NCI-H226 (cell line): ENCODE data around the gene SOS1.
"Not testable (repeated sequence)": the region's sequence is repeated elsewhere in the genome, so short reads cannot be mapped to it uniquely, and the experiment has no call there.

ENCODE experiments used
- DNase-seq: peaks from one replicate; pipeline ENCODE4 v3.0.0-alpha.2; 2015

SOS1 gene

GRCh38 chr2:39138187-39138836, 17.5 kb upstream of the SOS1 start:
- DNase-seq = not testable (repeated sequence)

DNA sequence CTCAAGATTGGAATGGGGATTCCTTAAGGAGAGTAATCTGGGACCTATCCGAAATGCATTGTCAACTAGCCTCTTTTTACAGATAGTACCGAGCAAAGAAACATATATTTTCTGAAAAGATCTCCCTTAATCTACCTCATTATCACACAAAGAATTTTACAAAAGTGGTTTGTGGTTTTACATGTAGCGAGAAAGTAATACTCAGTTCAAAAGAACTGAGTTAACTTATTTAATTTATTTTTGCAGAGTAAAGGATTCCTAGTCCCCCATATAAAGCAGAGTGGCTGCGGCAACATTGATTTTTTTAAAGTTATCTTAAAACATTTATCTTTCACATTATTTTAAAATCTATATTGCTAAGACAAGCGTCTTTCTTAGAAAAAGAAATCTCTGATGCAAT, 15.9 kb upstream of the SOS1 start:
- DNase-seq = no peak

DNA sequence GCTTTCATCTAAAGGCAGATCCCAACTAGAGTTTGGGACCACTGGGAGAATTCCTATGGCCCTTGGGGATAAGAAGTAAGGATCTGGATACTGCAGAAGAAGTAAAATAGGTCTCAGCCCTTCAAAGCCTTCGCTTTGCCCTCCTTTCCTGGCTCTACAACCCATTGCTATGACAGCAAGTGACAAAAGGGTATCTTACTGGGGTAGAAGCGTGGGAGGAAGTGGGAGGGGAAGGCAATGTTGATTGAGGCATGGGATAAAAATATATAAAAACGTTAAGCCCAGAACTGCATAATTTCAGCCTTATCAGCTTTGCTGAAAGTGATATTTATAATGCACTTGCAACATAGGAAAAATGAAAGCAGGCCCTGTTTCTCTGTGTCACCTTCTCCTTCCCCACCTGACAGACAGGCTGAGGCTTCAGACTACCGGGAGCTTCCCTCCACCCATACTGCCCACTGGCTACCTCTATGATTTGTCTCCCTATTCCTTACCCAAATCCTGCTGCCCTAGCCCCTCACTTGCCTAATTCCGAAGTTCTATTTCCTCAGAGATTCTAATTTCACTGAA, 14.9 kb upstream of the SOS1 start:
- DNase-seq = no peak

DNA sequence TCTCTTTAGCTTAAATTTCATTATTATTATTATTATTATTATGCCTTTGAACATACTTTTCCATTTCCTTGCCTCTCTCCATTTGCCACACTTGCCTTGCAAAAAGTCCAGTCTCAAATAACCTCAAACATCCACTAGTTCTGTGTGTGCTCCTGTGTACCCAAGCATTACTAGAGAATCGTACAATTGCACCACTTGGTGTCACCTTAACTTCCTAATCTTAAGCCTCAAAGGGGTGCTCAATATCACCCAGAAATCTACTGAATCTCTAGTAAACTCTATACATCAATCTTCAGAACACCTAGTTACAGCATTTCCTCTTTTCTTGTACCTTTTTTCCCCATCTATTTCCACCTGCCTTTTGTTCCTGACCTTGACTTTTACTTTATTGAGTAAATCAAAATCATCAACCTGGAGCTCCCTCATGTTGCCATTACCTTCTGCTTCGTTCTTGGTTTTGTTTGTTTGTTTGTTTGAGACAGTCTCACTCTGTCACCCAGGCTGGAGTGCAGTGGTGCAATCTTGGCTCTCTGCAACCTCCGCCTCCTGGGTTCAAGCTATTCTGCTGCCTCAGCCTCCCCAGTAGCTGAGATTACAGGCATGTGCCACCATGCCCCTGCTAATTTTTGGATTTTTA, 12.5 kb upstream of the SOS1 start:
- no peak for DNase-seq

DNA sequence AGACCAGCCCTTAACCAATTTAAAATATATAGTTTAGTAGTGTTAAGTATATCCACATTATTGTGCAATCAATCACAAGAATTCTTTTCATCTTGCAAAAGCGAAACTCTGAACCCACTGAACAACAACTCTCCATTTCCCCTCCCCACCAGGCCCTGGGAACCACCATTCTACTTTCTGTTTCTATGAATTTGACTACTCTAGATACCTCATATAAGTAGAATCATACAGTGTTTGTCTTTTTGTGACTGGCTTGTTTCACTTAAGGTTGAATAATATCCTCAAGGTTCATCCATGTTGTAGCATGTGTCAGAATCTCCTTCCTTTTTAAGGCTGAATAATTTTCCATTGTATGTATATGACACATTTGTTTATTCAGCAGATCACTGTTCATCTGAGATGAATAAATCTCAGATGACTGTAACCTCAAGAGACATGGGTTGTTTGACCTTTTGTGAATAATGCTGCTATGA, 8.1 kb upstream of the SOS1 start:
- DNase-seq = no peak

DNA sequence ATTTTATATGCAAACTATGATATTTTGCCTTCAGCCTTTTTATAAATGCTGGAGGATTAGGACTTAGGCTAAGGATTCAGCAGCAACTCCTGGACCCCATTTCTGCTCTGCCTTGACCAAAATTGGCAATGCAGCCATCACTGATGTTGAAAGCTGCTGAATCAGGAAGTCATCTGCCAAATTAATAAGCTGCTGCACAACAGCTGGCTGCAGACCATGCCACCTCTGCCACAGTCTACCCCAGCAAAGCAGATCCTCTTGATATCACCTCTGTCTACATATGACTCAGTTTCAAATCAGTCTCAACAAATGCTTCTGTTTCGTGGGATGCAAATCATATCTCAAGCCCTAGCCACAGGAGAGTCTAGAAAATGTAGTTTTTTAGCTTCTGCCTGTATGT, 7.1 kb upstream of the SOS1 start:
- DNase-seq = no peak

DNA sequence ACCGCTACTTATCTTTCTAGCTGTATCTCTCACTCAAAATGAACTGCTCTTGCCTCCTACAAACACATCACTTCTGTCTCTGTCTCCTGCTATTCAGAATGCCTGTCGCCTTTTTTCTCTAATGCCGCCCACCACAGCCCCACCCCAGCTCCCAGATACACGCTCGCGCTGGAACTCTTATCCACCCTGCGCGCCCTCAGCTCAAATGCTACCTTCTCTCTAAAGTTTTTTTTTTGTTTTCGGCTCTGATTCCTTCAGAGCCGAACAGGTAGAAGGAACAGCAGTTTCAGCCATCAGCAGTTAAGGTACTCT, 3.9 kb upstream of the SOS1 start:
- no peak for DNase-seq

- DNase-seq = peak; percentile 98
These were observed 3.3 kb upstream of the SOS1 start for GRCh38 chr2:39124000-39124745.

- no peak for DNase-seq
These were observed 2.7 kb upstream of the SOS1 start for GRCh38 chr2:39123436-39123999.

DNA sequence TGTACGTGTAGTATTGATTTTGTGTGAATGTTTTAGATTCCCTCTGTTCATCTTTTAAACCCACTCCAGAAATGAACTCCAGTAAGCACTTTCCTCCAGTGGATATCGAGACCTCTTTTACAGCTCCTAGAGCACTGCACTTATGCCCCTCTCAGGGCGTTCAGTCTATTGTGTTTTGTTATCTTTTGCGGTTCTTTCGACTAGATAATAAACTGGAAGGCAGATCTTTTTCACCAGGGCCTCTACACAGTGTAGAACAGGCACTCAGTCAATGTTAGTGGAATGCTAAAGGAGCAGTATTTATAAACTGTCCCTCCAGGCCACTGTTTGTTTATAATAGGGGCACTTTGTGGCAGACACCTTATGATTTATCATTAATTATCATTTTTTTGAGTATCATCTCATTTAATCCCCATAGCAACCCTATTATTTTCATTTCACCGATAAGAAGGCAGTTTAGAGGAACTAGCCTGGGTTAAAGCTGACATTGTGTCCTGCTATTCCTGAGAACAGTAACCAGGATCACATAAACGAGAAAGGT, 742 bp upstream of the SOS1 start:
- peak; percentile 37 for DNase-seq

DNA sequence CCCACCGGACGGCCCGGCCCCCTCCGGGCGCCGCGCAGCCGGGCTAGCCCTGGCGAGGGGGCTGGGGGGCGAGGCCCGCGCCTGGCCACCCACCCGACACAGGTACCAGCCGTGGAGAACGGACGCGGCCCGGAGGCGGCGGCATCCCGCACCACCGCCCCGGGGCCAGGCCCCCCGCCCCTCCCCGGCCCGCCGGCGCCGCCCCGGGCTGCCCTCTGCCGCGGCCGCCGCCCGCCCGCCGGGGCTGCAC, 405 bp downstream of the SOS1 start:
- DNase-seq = no peak

GRCh38 chr2:39119732-39120520, 925 bp downstream of the SOS1 start:
- peak; percentile 55 for DNase-seq

- no peak for DNase-seq
These were observed 1.9 kb downstream of the SOS1 start for GRCh38 chr2:39118786-39119499.

DNA sequence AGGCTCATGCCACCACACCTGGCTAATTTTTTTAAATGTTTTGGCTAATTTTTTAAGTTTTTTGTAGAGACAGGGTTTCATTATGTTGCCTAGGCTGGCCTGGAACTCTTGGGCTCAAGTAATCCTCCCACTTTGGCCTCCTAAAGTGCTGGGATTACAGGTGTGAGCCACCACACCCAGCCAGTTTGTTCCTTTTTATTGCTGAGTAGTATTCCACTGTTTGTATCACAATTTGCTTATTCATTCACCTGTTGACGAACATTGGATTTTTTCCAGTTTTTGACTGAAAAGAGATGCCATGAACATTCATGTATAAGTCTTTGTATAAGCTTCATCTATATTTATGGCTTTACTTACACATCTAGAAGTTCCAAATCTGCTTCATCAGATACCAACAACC, 5.3 kb downstream of the SOS1 start:
- no peak for DNase-seq

DNA sequence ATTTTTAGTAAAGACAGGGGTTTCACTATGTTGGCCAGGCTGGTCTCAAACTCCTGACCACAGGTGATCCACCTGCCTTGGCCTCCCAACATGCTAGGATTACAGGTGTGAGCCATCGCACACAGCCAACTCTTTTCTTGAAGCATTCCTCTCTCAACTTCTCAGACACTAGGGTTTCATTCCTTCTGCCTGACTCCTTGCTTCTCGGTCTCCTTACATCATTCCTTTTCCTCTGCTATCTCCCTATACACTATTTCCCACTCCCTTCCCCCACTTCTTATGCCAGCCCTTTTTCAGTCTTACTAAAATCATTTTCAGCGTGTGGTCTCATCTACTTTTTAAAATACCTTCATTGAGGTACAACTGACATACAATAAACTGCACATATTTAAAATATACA, 6.1 kb downstream of the SOS1 start:
- DNase-seq = peak; percentile 57

GRCh38 chr2:39109537-39109936, 11.3 kb downstream of the SOS1 start:
- no peak for DNase-seq

DNA sequence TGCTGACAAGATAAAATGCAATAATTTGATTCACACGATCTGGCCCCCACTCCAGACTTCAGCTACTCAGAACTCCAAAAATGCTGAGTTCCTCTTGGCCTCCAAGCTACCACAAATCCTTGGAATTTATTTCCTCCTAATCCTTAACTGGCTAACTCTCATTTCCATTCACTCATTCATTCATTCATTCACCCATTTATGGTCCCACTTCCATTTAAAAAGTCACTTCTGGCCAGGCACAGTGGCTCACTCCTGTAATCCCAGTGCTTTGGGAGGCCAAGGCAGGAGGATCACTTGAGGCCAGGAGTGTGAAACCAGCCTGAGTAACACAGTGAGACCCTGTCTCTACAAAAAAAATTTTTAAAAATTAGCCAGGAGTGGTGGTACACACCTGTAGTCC, 12.5 kb downstream of the SOS1 start:
- DNase-seq = no peak

DNA sequence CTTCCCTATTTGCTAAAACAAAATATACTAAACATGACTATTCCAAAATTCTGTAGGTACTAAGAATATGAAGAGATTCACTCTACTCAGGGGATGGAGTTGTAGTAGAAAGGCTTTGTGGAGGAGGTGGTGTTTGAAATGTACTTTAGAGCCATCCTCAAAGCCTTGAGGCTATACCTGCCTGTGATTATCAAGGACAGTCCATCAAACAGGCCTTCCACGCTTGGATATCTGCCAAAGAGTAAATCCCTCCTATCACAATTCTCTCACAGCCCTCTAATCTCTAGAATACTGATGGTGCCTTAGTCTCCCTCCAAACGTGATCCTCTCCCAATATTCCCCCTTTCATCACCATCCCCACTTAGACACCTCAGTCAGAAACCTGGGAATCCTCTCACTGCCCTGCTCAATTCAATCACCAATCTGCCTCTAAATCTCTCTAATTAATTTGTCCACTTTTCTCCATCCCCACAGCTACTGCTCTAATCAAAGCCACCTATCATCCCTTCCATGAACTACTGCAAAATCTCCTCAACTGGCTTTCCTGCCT, 13.1 kb downstream of the SOS1 start:
- DNase-seq = peak; percentile 25

DNA sequence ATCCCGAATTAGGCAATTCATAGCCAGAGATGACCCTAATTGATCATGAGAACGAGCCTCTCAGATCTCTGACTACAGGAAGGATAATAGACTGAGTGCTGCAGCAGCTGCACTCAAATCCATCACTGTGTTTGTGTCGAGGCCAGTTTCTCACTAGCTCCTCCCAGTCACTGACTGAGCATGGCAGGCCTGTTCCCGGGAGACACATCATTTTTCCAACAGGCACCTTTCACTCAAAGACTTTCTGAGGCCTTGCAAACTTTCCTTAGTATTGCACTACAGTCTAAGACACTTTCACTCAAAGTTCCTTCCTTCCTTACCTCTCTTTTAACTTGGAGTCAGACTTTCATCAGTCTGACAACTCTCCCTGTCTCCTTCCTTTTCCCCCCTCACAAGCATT, 13.7 kb downstream of the SOS1 start:
- DNase-seq = no peak

- peak; percentile 81 for DNase-seq
These were observed 20.8 kb downstream of the SOS1 start for GRCh38 chr2:39099870-39100728.
